Transverse colon (tissue), 4 donors: ENCODE data around the gene OR1I1.

ENCODE experiments used
- EP300 ChIP-seq: sonication (generic); formaldehyde crosslinking; IDR thresholded peaks from one replicate; pipeline ENCODE4 v1.6.1; 2017; ENCODE audit warnings: antibody characterized with exemption, low read depth
- POLR2AphosphoS5 ChIP-seq, 3 donors: sonication (generic); formaldehyde crosslinking; IDR thresholded peaks; one replicate each; pipeline ENCODE4 v1.6.1; 2016; ENCODE audit warnings: antibody characterized with exemption in 3 of 3
- TF ChIP-seq, protein P1 (sequence below), 5 experiments: fragments of 200-600 bp in 3 of 5; fragments of 450-650 bp in 2 of 5; sonication (generic) in 3 of 5; IDR thresholded peaks; 1 replicate in 2 of 5; 2 replicates in 3 of 5; pipeline ENCODE4 v1.5.1; 2016 to 2017; ENCODE audit warnings: antibody characterized with exemption in 5 of 5, inconsistent platforms in 3 of 5, mild to moderate bottlenecking in 2 of 5, moderate library complexity in 1 of 5

DNA sequence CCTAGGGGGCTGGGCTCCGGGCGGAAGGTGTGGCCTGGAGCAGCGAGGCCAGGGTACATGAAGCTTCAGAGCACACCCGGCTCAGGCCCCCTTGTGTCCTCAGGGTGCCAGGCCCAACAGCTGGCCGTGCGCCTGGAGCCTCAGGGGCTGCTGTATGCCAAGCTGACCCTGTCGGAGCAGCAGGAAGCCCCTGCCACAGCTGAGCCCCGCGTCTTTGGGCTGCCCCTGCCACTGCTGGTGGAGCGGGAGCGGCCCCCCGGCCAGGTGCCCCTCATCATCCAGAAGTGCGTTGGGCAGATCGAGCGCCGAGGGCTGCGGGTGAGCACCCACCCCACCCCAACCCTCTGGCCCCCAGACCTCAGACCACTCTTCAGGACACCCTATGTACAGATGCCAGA is 28.4 kb downstream of the OR1I1 start:
- TF ChIP-seq POLR2AphosphoS5 (IDR thresholded peaks at IDR 0.05) (no peak), EP300 (no peak)
- TF ChIP-seq, protein P1, sequence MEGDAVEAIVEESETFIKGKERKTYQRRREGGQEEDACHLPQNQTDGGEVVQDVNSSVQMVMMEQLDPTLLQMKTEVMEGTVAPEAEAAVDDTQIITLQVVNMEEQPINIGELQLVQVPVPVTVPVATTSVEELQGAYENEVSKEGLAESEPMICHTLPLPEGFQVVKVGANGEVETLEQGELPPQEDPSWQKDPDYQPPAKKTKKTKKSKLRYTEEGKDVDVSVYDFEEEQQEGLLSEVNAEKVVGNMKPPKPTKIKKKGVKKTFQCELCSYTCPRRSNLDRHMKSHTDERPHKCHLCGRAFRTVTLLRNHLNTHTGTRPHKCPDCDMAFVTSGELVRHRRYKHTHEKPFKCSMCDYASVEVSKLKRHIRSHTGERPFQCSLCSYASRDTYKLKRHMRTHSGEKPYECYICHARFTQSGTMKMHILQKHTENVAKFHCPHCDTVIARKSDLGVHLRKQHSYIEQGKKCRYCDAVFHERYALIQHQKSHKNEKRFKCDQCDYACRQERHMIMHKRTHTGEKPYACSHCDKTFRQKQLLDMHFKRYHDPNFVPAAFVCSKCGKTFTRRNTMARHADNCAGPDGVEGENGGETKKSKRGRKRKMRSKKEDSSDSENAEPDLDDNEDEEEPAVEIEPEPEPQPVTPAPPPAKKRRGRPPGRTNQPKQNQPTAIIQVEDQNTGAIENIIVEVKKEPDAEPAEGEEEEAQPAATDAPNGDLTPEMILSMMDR (IDR thresholded peaks at IDR 0.05): no peak
